PC-9 (cell line): ENCODE data around the gene LBP.

Experiments
- CTCF ChIP-seq: fragments of 200-600 bp; sonication (generic); conservative IDR thresholded peaks from 2 replicates; pipeline ENCODE4 v1.6.1; 2017; ENCODE audit warnings: mixed run types, antibody characterized with exemption, mild to moderate bottlenecking, moderate library complexity
- EZH2 ChIP-seq: fragments of 200-600 bp; sonication (generic); IDR thresholded peaks from 2 replicates; pipeline ENCODE4 v1.8.0; 2017; ENCODE audit warnings: antibody characterized with exemption, low read depth

GRCh38 chr20:38402816-38403215 lies 56.5 kb downstream of the LBP start:
- TF ChIP-seq CTCF: no peak
- TF ChIP-seq EZH2: no peak
